ENCODE measurements around the gene SETD3.

Gene SETD3

GRCh38 chr14:99378782-99379214 is 101.9 kb downstream of the SETD3 start:
- DNase-seq (ENCODE audit: low read depth), result no peak
- H3K4me3 ChIP-seq (ENCODE audit: low read depth, low read length), result no peak overlapping the region
- TF ChIP-seq, protein P1, sequence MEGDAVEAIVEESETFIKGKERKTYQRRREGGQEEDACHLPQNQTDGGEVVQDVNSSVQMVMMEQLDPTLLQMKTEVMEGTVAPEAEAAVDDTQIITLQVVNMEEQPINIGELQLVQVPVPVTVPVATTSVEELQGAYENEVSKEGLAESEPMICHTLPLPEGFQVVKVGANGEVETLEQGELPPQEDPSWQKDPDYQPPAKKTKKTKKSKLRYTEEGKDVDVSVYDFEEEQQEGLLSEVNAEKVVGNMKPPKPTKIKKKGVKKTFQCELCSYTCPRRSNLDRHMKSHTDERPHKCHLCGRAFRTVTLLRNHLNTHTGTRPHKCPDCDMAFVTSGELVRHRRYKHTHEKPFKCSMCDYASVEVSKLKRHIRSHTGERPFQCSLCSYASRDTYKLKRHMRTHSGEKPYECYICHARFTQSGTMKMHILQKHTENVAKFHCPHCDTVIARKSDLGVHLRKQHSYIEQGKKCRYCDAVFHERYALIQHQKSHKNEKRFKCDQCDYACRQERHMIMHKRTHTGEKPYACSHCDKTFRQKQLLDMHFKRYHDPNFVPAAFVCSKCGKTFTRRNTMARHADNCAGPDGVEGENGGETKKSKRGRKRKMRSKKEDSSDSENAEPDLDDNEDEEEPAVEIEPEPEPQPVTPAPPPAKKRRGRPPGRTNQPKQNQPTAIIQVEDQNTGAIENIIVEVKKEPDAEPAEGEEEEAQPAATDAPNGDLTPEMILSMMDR (IDR thresholded peaks at IDR 0.05; ENCODE audit: control insufficient read depth, extremely low read depth, insufficient read depth), result no peak

- no peak for DNase-seq (ENCODE audit: low read depth)
- TF ChIP-seq, protein P1 (IDR thresholded peaks at IDR 0.05; ENCODE audit: control insufficient read depth, extremely low read depth, insufficient read depth), result no peak
- no peak overlapping the region for H3K4me3 ChIP-seq (ENCODE audit: low read depth, low read length)
Observed at GRCh38 chr14:99377951-99378350, 102.7 kb downstream of the SETD3 start.

DNA sequence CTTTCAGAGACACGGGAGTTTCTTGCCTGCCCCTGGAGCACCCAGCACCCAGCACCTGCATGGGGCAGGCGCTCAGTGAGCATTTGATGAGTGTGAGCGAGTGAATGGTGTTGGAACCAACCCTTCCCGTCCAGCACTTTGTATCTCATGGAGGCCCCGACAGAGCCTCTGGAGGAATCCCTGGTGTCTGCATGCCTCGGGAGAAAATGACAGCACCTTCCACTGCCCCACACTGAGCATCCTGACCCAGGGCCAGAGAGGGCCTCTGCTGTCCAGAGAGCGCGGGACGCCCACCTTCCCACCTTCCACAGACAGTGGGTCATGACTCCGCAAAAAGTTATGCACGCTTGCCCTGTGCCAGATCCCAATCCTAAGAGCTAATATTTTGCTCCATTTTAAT is 105.7 kb downstream of the SETD3 start:
- TF ChIP-seq, protein P1 (IDR thresholded peaks at IDR 0.05; ENCODE audit: control insufficient read depth, extremely low read depth, insufficient read depth), result no peak
- H3K4me3 ChIP-seq (ENCODE audit: low read depth, low read length), result no peak overlapping the region
- no peak for DNase-seq (ENCODE audit: low read depth)

DNA sequence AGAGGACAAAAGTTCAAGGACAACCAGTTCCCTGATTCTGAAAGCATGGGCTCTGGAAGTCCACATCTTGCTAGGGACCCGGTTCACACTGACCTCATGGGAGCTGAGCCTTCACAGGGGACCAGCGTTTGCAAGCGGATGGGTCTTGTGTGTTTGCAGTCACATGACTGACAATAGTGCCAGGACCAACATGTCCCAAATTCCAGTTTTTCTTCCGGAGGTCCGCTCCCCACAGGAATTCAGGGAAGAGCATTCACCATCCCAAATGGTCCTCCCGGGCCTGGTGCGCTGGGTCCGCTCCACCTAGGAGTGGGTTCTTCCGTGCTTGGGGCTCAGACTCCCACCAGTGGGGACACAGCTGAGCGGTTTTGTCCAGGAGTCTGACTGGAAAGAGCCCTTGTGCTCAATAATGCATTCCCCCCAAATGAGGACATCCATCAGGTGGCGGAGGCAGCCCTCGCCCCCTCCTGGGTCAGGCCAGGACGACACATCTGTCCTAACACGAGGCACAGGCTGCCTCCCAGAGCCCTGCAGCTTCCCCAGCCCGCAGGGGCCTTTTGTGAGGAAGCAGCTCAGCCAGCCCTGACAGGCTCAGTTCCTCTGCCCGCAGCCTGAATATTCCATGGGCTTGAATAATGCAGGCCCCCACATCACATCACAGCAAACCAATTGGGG is 116.9 kb downstream of the SETD3 start:
- no peak overlapping the region for H3K4me3 ChIP-seq (ENCODE audit: low read depth, low read length)
- no peak for DNase-seq (ENCODE audit: low read depth)
- TF ChIP-seq, protein P1 (IDR thresholded peaks at IDR 0.05; ENCODE audit: control insufficient read depth, extremely low read depth, insufficient read depth), result no peak

GRCh38 chr14:99363051-99363450 is 117.6 kb downstream of the SETD3 start:
- no peak overlapping the region for H3K4me3 ChIP-seq (ENCODE audit: low read depth, low read length)
- TF ChIP-seq, protein P1 (IDR thresholded peaks at IDR 0.05; ENCODE audit: control insufficient read depth, extremely low read depth, insufficient read depth), result no peak
- DNase-seq (ENCODE audit: low read depth), result no peak

DNA sequence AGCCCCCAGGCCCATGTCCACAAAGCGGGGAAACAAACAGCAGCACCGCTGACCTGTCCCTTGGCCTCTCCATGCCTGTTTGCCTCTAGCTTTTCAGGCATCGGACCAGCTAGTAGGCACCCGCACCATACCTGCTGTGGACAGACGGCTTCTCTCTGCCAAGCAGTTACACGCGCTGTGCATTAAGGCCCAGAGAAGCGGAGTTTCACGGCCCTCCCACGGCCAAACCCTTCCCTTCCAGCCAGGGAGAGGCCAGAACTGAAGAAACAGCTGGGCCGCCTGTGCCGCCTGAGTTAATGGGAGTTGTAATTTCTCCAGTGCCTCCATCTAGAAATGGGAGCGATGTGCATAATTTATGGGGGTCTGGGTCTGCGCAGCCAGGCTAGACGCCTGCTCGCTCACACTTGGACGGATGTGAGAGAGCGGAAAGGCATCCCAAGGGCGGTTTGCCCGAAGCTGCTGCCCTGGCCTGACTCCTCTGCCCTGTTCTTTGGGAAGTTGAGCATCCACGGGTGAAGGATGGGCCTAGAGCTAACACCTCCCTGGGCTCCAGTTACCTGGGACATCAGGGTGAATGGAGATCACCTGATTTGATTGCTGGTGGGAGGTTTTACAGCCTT is 119.0 kb downstream of the SETD3 start:
- DNase-seq (ENCODE audit: low read depth), result no peak
- TF ChIP-seq, protein P1 (IDR thresholded peaks at IDR 0.05; ENCODE audit: control insufficient read depth, extremely low read depth, insufficient read depth), result no peak

More for the DNA sequence above, 119.0 kb downstream of the SETD3 start:
- H3K4me3 ChIP-seq (ENCODE audit: low read depth, low read length), result no peak overlapping the region
